HepG2 (cell line): Measurements from ENCODE around the gene PDZD7. TPM values are rescaled to one million over a fixed set of nuclear protein-coding genes. Genes with fewer than 3 reads are reported as not detected.
A peak's percentile ranks its signal among the peaks of the same experiment; 100 is the strongest.

Experiments used
- AKAP8 ChIP-seq: sonication (generic); formaldehyde crosslinking; IDR thresholded peaks from 2 replicates; pipeline ENCODE4 v1.5.1; 2020; ENCODE audit warnings: mild to moderate bottlenecking, missing genetic modification reagents
- BORCS8-MEF2B ChIP-seq: sonication (generic); formaldehyde crosslinking; IDR thresholded peaks from 2 replicates; pipeline ENCODE4 v1.8.0; 2022; ENCODE audit warnings: mild to moderate bottlenecking, missing genetic modification reagents
- CAMTA2 ChIP-seq: sonication (generic); formaldehyde crosslinking; IDR thresholded peaks from 2 replicates; pipeline ENCODE4 v1.4.0; 2020; ENCODE audit warnings: mild to moderate bottlenecking, missing genetic modification reagents, borderline replicate concordance
- CBX5 ChIP-seq: sonication (generic); formaldehyde crosslinking; IDR thresholded peaks from 2 replicates; pipeline ENCODE4 v1.4.0; 2020; ENCODE audit warnings: missing genetic modification reagents, borderline replicate concordance
- HOXA9 ChIP-seq: sonication (generic); formaldehyde crosslinking; IDR thresholded peaks from 2 replicates; pipeline ENCODE4 v1.8.1; 2022; ENCODE audit warnings: missing genetic modification reagents, mild to moderate bottlenecking, moderate library complexity, borderline replicate concordance
- KDM3A ChIP-seq: IDR thresholded peaks from 2 replicates; pipeline ENCODE4 v1.6.1; 2018; ENCODE audit warnings: low read depth, missing compliant biosample characterization
- NAIF1 ChIP-seq: sonication (generic); formaldehyde crosslinking; IDR thresholded peaks from 2 replicates; pipeline ENCODE4 v1.5.0; 2020; ENCODE audit warnings: mild to moderate bottlenecking, missing genetic modification reagents, borderline replicate concordance
- NFIB ChIP-seq: sonication (generic); formaldehyde crosslinking; IDR thresholded peaks from 2 replicates; pipeline ENCODE4 v1.9.0; 2021; ENCODE audit warnings: missing genetic modification reagents, mild to moderate bottlenecking, borderline replicate concordance
- RBM39 ChIP-seq: fragments of 200-400 bp; formaldehyde crosslinking; IDR thresholded peaks from one replicate; pipeline ENCODE4 v1.6.1; 2018; ENCODE audit warnings: antibody characterized with exemption, mild to moderate bottlenecking, low read depth, low read length; ENCODE audit not compliant: poor library complexity, severe bottlenecking
- TAF15 ChIP-seq: fragments of 200-400 bp; formaldehyde crosslinking; IDR thresholded peaks from one replicate; pipeline ENCODE4 v1.6.1; 2018; ENCODE audit warnings: mild to moderate bottlenecking, low read depth, low read length; ENCODE audit not compliant: poor library complexity, severe bottlenecking
- TCF7 ChIP-seq: sonication (generic); IDR thresholded peaks from 2 replicates; pipeline ENCODE4 v1.6.1; 2016; ENCODE audit warnings: antibody characterized with exemption, low read depth
- TCF7L2 ChIP-seq: IDR thresholded peaks from 2 replicates; pipeline ENCODE4 v1.6.1; 2011; ENCODE audit warnings: mild to moderate bottlenecking, low read depth, low read length, moderate library complexity
- YEATS4 ChIP-seq: sonication (generic); formaldehyde crosslinking; IDR thresholded peaks from 2 replicates; pipeline ENCODE4 v1.4.0; 2020; ENCODE audit warnings: missing genetic modification reagents, borderline replicate concordance
- ZNF281 ChIP-seq: sonication (generic); formaldehyde crosslinking; IDR thresholded peaks from 2 replicates; pipeline ENCODE4 v1.4.0; 2020; ENCODE audit warnings: missing genetic modification reagents, borderline replicate concordance
- ZNF318 ChIP-seq: sonication (generic); formaldehyde crosslinking; IDR thresholded peaks from 2 replicates; pipeline ENCODE4 v1.4.0; 2020; ENCODE audit warnings: mild to moderate bottlenecking, missing genetic modification reagents
- ZNF550 ChIP-seq: sonication (generic); formaldehyde crosslinking; IDR thresholded peaks from 2 replicates; pipeline ENCODE4 v1.4.0; 2020; ENCODE audit warnings: mild to moderate bottlenecking, missing genetic modification reagents, borderline replicate concordance
- polyA plus RNA-seq, 8 experiments: library from polyadenylated mRNA; depleted of rRNA in 3 of 8; stranded (reverse) in 7 of 8; unstranded in 1 of 8; fragments of >200 nt; fragmentation: Illumina TruSeq in 4 of 8; extraction: Trizol in 4 of 8; gene quantifications; 2 replicates each; pipeline versions ENCODE4 v1.2.1 to v1.2.3, GENCODE V29; 2011 to 2016; ENCODE audit warnings: low read depth in 4 of 8, missing spikeins in 1 of 8, mixed read lengths in 1 of 8; ENCODE audit not compliant: insufficient read depth in 1 of 8
- total RNA-seq, 5 experiments: library from RNA; depleted of rRNA; stranded (reverse); fragments of >200 nt; fragmentation: Illumina TruSeq; extraction: Trizol; gene quantifications; 2 replicates each; pipeline ENCODE4 v1.2.3, GENCODE V29; 2016; ENCODE audit warnings: low read depth in 1 of 5

Gene PDZD7
- total and polyA plus RNA-seq, 2 of the 13 experiments (the other 11 are each of a cell fraction or from before 2014, with no cell fraction given), result 0.58 to 0.73 TPM

- TF ChIP-seq ZNF318 (CRISPR knock-in tag) (peak; percentile 75), YEATS4 (CRISPR knock-in tag) (peak; percentile 83), NAIF1 (CRISPR knock-in tag) (no peak), KDM3A (CRISPR knock-in tag) (peak; percentile 83), TAF15 (peak; percentile 82), BORCS8-MEF2B (CRISPR knock-in tag) (peak; percentile 82), ZNF550 (no peak), NFIB (CRISPR knock-in tag) (no peak), AKAP8 (CRISPR knock-in tag) (peak; percentile 98), RBM39 (no peak), CBX5 (CRISPR knock-in tag) (peak; percentile 72; the same call in 1 of the 2 replicates), CAMTA2 (CRISPR knock-in tag) (peak; percentile 29; the same call in 1 of the 2 replicates), TCF7L2 (no peak), ZNF281 (CRISPR knock-in tag) (peak; percentile 26), HOXA9 (CRISPR knock-in tag) (0 out of 2 replicates have a peak, but pooled peaks have one; percentile 50), TCF7 (no peak)
These were observed 31.5 kb upstream of the PDZD7 start (continued) for GRCh38 chr10:101062232-101063049.
